T-helper 2 cell treated with Interferon-gamma antibody and Interleukin-4, amounts not matched to agents 100 ng/mL and 5 ng/mL, for 36 hours (primary cell): ENCODE data around the gene GTF3C2. TPM values are rescaled to one million over a fixed set of nuclear protein-coding genes. Genes with fewer than 3 reads are reported as not detected.

Source experiments
- intact Hi-C: fragments of 100-400 bp; cut with micrococcal nuclease; formaldehyde crosslinking; loops from one replicate; pipeline ENCODE4 v1.15.1; 2023
- total RNA-seq: library from RNA; stranded (reverse); gene quantifications from 2 replicates; pipeline ENCODE4 v1.2.3, GENCODE V29; 2022

The GTF3C2 gene
- total RNA-seq, result 72.2 and 75.6 TPM in 2 replicates

DNA sequence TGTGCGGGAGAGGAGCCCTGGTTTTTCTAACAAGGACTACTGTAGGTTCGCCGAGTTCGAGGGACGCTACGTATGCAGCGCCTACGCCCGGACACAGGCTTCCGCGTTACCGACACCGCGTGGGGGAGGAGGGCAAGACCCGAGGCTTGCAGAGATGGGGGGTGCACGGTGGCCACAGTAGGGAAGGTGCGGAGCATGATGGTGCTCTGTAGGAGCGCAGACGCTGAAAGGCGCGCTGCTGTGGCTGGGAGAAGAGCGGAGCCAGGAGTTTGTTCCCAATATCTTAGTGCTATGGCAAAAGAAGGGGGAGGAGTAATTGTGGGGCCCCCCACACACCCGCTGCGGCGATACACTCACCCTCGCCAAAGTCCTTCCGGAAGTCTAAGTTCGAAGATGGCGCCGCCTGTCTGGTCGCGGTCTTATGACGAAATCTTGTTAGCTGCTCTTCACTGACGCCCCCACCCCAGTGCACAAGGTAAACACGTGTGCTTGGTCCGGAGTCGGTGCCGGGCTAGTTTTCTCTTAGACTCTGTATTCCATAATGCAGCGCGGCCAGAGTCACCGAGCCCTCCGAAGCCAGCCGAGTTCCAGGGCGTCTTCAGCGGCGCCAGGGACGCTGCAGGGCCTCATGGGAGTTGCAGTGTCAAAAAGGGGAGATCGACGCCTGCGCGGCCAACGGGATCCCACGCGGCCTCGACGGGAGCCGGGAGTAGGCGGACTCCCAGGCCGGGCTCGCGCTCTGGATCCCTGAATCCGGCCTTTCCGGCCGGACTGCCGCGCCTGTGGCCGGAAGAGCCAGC is at the start of gene GTF3C2:
Gene GTF3C2, minus strand, starts transcription at position 383 of the 800 bp plus-strand sequence. CDS start 13,210 bp downstream, outside the sequence.
- intact Hi-C loops, result loop anchor here (1.0 to 10.0 kb wide), 9 partner anchors 14 to 1518 kb away; partner anchors contain the start of genes ATRAID, EIF2B4, IFT172 and MPV17

DNA sequence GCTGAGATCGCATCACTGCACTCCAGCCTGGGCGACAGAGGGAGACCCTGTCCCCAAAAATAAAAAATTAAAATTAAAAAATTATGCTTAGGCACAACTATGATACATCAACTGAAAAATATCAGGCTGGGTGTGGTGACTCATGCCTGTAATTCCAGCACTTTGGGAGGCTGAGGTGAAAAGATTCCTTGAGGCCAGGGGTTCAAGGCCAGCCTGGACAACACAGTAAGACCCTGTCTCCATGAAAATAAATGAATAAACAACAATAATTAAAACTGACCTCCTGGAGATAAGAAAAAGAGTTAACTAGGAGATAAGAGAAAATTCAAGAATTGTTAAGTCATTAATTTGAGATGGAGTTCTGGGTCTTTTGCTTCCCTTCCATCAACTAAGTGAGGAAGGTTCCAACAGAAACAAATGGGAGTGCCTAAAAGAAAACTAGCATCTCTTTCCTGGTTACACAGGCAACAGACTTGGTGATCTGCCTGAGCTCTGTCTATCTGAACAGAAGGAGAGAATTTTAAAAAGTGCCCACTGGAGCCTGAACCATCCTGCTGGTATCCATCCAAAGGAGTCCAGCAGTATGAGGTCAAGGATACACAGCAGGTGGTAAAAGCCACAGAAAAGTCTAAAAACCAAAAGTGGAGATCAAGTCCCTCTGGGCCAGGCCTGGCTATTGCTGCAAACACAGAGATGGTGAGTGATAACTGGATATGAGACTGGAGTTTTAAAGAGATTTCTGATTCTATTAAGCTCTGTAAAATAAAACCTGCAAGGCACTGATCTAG is 44.0 kb upstream of the GTF3C2 start:
- intact Hi-C loops, result loop anchor here (10.0 kb wide), 1 partner anchor 264 kb away; the partner anchor contains the start of genes SLC4A1AP and SUPT7L

DNA sequence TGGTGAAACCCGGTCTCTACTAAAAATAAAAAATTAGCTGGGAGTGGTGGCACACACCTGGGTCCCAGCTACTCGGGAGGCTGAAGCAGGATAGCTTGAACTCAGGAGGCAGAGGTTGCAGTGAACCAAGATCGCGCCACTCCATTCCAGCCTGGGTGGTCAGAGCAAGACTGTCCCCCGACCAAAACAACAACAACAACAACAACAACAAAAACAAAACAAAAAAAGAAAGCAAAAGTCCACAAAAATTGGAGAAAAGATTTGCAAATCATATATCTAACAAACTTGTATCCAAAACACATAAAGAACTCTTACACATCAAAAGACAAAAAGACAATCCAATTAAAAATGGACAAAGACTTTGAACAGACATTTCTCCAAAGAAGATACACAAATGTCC is 42.4 kb upstream of the GTF3C2 start:
- intact Hi-C loops, result no loop called here

GRCh38 chr2:27393225-27393624 is 36.7 kb upstream of the GTF3C2 start:
- intact Hi-C loops, result no loop called here

DNA sequence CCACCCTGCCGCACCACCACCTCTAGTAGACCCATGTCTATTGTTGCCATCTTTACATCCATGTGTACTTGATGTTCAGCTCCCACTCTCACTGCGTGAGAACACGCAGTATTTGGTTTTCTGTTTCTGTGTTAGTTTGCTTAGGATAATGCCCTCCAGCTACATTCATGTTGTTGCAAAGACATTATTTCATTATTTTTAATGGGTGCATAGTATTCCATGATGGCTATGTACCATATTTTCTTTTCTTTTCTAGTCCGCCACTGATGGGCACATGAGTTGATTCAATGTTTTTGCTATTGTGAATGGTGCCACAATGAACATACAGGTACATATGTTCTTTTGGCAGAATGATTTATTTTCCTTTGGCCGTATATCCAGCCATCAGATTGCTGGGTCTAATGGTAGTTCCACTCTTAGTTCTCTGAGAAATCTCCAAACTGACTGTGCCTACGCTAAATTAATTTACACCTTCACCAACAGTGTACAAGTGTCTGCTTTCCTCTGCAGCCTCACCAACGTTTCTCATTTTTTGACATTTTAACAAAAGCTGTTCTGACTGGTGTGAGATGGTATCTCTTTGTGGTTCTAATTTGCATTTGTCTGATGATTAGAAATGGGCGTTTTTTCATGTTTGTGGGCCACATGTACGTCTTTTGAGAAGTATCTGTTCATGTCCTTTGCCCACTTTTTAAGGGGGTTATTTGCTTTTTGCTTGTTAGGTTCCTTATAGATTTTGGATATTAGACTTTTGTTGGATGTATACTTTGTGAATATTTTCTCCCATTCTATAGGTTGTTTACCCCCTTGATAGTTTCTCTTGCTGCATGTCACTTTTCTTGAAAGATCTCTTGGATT is 34.5 kb upstream of the GTF3C2 start:
- intact Hi-C loops, result no loop called here

DNA sequence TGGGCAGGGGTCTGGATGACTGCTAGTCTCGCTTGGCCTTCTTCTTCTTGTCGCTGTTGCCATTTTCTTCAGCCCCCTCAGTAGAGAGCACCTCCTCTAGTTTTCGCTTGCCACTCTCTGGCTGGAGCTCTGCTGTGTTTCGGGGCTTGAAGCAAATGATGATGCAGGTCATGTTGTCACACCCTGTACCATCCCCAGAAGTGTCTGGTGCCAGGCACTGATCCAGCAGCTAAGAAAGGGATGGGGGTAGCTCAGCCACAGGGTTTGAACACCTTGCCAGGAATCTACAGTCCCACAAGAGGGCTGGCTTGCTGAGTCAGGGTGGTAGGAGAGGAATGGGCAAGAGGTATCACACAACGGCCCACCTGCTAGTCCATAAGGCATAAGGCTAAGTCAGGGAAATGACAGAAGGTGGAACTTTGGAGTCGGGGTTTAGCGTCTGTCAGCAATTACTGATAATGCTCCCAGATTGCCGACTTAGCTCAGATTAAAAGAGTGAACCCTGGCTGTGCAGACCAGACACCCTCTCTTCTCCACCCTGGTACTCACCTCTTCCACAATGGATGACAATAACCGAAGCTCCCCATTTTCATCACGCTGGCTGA is 25.1 kb upstream of the GTF3C2 start:
- intact Hi-C loops, result no loop called here

GRCh38 chr2:27380626-27381545 is 24.3 kb upstream of the GTF3C2 start, which contains the start of gene ZNF513:
Gene ZNF513, minus strand, starts transcription at chr2:27380734. Its CDS starts 208 bp downstream, at chr2:27380526.
- intact Hi-C loops, result loop anchor here (1.0 kb wide), 4 partner anchors 11 to 47 kb away; partner anchors contain the start of genes EIF2B4, GTF3C2, NRBP1 and PPM1G

DNA sequence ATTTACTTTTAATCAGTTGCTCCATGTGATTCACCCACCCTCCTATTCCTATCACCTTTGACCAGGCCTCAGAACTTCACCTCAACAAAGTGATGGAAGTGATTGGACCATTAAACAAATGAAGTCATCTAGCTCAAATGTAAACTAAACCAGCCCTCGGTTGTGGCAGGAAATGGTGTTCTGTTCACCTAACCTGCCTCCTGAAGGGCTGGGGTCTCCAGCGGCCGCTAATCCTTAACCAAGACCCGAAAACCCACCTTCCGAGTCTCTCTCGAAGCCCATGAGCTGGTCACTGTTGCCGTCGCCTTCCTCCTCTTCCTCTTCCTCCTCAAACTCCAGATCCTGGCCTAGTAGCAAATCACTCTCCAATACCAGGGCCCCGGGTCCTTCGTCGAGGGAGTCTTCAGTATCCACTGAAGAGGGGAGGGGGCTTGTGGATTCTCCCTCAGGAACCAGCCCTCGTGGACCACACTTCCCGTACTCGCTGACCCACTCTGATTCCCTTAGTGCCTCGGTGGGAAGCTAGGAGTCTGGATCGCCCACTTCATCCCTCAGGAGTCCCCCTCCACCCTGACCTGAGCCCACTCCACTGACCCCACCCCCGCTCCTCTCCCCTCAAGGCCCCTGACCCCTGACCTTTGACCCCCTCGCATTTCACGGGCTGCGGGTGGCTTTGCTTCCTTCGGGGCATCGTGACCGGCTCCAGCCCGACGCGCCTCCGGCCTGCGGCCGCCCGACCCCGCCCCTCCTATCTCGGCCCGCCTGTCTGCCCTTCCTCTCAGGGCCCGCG is 23.5 kb upstream of the GTF3C2 start:
- intact Hi-C loops, result loop anchor here (1.0 kb wide), 4 partner anchors 10 to 48 kb away; partner anchors contain the start of genes EIF2B4, GTF3C2, NRBP1 and PPM1G

- intact Hi-C loops, result no loop called here
These were observed 22.8 kb upstream of the GTF3C2 start for GRCh38 chr2:27379383-27379835.

DNA sequence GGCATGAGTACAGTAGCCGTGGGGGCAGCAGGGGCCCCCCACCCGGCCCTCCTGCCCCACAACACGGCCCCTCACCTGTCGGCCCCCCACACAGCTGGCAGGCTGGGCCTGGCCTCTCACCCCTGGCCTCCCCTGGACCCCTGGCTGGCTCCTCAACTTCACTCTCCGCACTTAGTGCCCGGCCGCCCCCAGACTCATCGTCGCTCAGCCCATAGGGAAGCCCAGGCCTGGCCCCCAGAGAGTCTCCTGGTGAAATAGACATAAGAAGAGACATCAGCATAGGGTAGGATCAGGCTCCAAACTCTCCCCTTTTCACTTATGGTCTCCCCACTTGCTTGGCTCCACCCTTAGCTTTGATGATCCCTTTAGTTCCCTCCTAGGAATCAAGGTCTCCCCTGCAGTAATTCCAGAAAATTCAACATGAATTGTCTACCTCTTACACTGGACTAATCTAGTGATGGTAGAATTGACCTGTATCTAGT is 22.3 kb upstream of the GTF3C2 start:
- intact Hi-C loops, result no loop called here

DNA sequence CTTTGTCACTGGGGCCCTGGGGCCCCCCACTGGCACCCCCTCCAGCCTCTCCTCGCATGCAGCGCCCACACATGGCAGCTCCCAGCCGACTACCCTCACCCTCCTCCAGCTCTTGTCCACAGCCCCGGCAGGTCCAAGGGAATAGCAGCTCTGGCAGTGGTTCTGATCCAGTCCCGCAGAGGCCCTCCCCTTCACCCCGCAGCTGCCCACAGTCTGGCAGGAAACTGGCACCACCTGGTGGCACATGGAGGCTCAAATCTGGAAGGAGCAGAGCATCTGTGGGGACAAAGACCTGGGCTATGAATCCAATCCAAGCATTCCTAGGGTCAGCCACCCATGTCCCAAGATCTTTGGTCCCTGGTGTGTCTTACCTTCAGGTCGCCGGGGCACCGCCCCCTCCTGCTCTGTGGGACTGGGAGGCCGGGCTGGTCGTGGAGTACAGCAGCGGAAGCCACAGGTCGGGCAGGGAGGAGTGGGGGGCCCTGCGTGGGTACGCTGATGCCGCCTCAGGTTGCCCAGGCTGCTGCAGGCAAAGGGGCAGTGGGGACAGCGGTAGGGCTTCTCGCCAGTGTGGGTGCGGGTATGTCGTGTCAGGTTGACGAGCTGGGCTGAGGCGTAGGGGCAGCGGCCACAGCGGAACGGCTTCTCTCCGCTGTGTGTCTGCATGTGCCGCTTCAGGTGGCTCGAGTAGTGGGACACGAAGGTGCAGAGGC is 21.7 kb upstream of the GTF3C2 start:
- intact Hi-C loops, result no loop called here

GRCh38 chr2:27377618-27378095 is 21.1 kb upstream of the GTF3C2 start:
- intact Hi-C loops, result no loop called here

GRCh38 chr2:27376866-27377617 is 20.5 kb upstream of the GTF3C2 start:
- intact Hi-C loops, result no loop called here

DNA sequence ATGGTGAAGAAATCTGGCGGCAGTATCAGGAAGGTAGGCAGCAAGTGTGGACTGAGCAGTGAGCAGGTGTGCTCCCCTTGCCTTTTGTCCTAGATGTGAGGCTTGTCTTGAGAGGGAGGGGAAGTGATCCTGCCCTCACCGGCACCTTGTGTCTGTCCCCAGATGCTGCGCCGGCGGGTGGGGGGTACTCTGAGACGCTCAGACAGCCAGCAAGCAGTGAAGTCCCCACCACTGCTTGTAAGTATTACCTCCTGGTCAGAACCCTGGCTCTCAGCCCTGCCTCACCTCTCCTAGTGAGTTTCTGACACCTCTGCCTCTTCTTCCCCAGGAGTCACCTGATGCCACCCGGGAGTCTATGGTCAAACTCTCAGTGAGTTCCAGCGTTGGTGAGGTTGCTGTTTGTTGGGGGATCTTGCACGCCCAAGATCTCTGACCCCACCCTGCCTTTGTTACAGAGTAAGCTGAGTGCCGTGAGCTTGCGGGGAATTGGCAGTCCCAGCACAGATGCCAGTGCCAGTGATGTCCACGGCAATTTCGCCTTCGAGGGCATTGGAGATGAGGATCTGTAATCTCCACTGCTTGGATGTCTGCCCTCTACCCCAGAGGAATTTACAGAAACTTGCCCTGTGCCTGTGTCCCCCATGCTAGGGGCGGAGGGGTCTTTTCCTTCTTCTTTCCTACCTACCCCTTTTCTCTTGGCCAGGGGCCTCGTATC is 19.7 kb upstream of the GTF3C2 start:
- intact Hi-C loops, result no loop called here

GRCh38 chr2:27375513-27376099 is 19.0 kb upstream of the GTF3C2 start:
- intact Hi-C loops, result no loop called here

- intact Hi-C loops, result no loop called here
These were observed 17.0 kb upstream of the GTF3C2 start for GRCh38 chr2:27373567-27373966.
